ENCODE measurements around the gene KLHL29. TPM values are rescaled to one million over a fixed set of nuclear protein-coding genes. Genes with fewer than 3 reads are reported as not detected.

Gene KLHL29
- total RNA-seq, 1 experiment from 2014 or later = 2.6 TPM

- Histone ChIP-seq H3K9ac (ENCODE audit: low read length) (no peak overlapping the region), H2AFZ (ENCODE audit: low read length) (no peak overlapping the region), H3K9me3 (ENCODE audit: low read length) (no peaks in the 10 kb centered on the region), H3K4me1 (ENCODE audit: insufficient read depth, low read length) (no peaks in the 10 kb centered on the region), H3K27ac (ENCODE audit: low read length) (no peak overlapping the region), H4K20me1 (ENCODE audit: low read length) (no peaks in the 10 kb centered on the region), H3K27me3 (ENCODE audit: low read length) (no peaks in the 10 kb centered on the region), H3K9me2 (replicated peaks; ENCODE audit: low read length) (no peaks in the 10 kb centered on the region), H3F3A (ENCODE audit: low read length, unreplicated experiment) (no peaks in the 10 kb centered on the region), H3K4me3 (ENCODE audit: low read length) (no peak overlapping the region), H3K36me3 (ENCODE audit: low read depth, low read length) (no peaks in the 10 kb centered on the region), H3K79me2 (ENCODE audit: low read length) (no peaks in the 10 kb centered on the region), H3K4me2 (ENCODE audit: low read length) (no peak overlapping the region)
- ChIA-PET POLR2A (ENCODE audit: unreplicated experiment) (no interaction called here), CTCF (no interaction called here)
- ATAC-seq (no peak), DNase-seq (no peak)
- no TSS peak for BruUV-seq (replicated peaks)
- intact Hi-C loops (cut with micrococcal nuclease) = no loop called here
- TF ChIP-seq EZH2 (IDR thresholded peaks at IDR 0.05; ENCODE audit: low read length, unreplicated experiment) (no peak), EZH2phosphoT487 (IDR thresholded peaks at IDR 0.05; ENCODE audit: borderline replicate concordance, low read length) (no peak), CTCF (conservative IDR thresholded peaks at IDR 0.05; ENCODE audit: low read depth, low read length) (no peak)
These were observed 232.3 kb downstream of the KLHL29 start for GRCh38 chr2:23617167-23617810.

DNA sequence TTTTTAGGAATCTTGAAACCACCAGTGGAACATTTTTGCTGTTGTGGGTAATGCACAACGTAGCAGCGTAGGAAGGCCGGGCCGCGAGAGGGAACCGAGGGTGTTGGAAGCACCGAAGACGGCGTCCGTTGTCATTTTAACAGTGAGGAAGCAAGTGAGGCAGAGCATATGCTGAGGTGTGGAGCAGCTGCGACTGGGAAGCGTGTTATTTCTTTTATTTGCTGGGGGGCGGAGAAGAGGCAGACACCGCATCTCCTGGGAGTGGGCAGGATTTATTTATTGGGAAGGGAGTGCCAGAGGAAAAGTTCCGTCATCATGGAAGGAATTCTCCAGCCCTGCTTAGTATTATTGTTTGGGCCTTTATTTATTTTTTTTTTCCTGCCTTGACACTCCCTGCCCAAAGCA lies 232.8 kb downstream of the KLHL29 start:
- H4K20me1 ChIP-seq (ENCODE audit: low read length) = no peaks in the 10 kb centered on the region
- no peaks in the 10 kb centered on the region for H3K9me2 ChIP-seq (replicated peaks; ENCODE audit: low read length)
- no peaks in the 10 kb centered on the region for H3K27me3 ChIP-seq (ENCODE audit: low read length)
- H2AFZ ChIP-seq (ENCODE audit: low read length) = no peak overlapping the region
- no peak overlapping the region for H3K4me2 ChIP-seq (ENCODE audit: low read length)
- no peaks in the 10 kb centered on the region for H3K79me2 ChIP-seq (ENCODE audit: low read length)
- intact Hi-C loops (cut with micrococcal nuclease) = no loop called here
- H3K4me3 ChIP-seq (ENCODE audit: low read length) = no peak overlapping the region
- no TSS peak for BruUV-seq (replicated peaks)
- DNase-seq (no peak), ATAC-seq (no peak)
- H3K4me1 ChIP-seq (ENCODE audit: insufficient read depth, low read length) = no peaks in the 10 kb centered on the region
- H3K9me3 ChIP-seq (ENCODE audit: low read length) = no peaks in the 10 kb centered on the region
- H3F3A ChIP-seq (ENCODE audit: low read length, unreplicated experiment) = no peaks in the 10 kb centered on the region
- no peaks in the 10 kb centered on the region for H3K36me3 ChIP-seq (ENCODE audit: low read depth, low read length)
- H3K27ac ChIP-seq (ENCODE audit: low read length) = no peak overlapping the region
- CTCF ChIA-PET = no interaction called here
- H3K9ac ChIP-seq (ENCODE audit: low read length) = no peak overlapping the region
- TF ChIP-seq CTCF (conservative IDR thresholded peaks at IDR 0.05; ENCODE audit: low read depth, low read length) = no peak
- TF ChIP-seq EZH2 (IDR thresholded peaks at IDR 0.05; ENCODE audit: low read length, unreplicated experiment) = no peak
- no peak for TF ChIP-seq EZH2phosphoT487 (IDR thresholded peaks at IDR 0.05; ENCODE audit: borderline replicate concordance, low read length)
- POLR2A ChIA-PET (ENCODE audit: unreplicated experiment) = no interaction called here

- DNase-seq (no peak), ATAC-seq (no peak)
- no peak overlapping the region for H3K9ac ChIP-seq (ENCODE audit: low read length)
- no peaks in the 10 kb centered on the region for H4K20me1 ChIP-seq (ENCODE audit: low read length)
- H3K4me2 ChIP-seq (ENCODE audit: low read length) = no peak overlapping the region
- no peaks in the 10 kb centered on the region for H3K9me2 ChIP-seq (replicated peaks; ENCODE audit: low read length)
- H3F3A ChIP-seq (ENCODE audit: low read length, unreplicated experiment) = no peaks in the 10 kb centered on the region
- POLR2A ChIA-PET (ENCODE audit: unreplicated experiment) = no interaction called here
- no peaks in the 10 kb centered on the region for H3K27me3 ChIP-seq (ENCODE audit: low read length)
- H3K79me2 ChIP-seq (ENCODE audit: low read length) = no peaks in the 10 kb centered on the region
- intact Hi-C loops (cut with micrococcal nuclease) = no loop called here
- H3K36me3 ChIP-seq (ENCODE audit: low read depth, low read length) = no peaks in the 10 kb centered on the region
- H3K4me1 ChIP-seq (ENCODE audit: insufficient read depth, low read length) = no peaks in the 10 kb centered on the region
- no peak overlapping the region for H3K27ac ChIP-seq (ENCODE audit: low read length)
- H3K9me3 ChIP-seq (ENCODE audit: low read length) = no peaks in the 10 kb centered on the region
- CTCF ChIA-PET = no interaction called here
- TF ChIP-seq CTCF (conservative IDR thresholded peaks at IDR 0.05; ENCODE audit: low read depth, low read length) (no peak), EZH2phosphoT487 (IDR thresholded peaks at IDR 0.05; ENCODE audit: borderline replicate concordance, low read length) (no peak), EZH2 (IDR thresholded peaks at IDR 0.05; ENCODE audit: low read length, unreplicated experiment) (no peak)
- BruUV-seq (replicated peaks) = no TSS peak
- H3K4me3 ChIP-seq (ENCODE audit: low read length) = no peak overlapping the region
- H2AFZ ChIP-seq (ENCODE audit: low read length) = no peak overlapping the region
These were observed 233.3 kb downstream of the KLHL29 start for GRCh38 chr2:23618265-23618664.
